ENCODE data around the gene ZNF664. TPM values are rescaled to one million over a fixed set of nuclear protein-coding genes. Genes with fewer than 3 reads are reported as not detected.

Gene ZNF664
- total RNA-seq (2014; rRNA removed; shearing (Covaris generic)) (29.1 and 36.3 TPM in 2 replicates), polyA plus RNA-seq (2016; fragmentation: Nextera tagmentation; extraction: Ambion mirVana) (10.7 and 11.3 TPM in 2 replicates)

GRCh38 chr12:123972457-123973401, at the start of gene ZNF664, which contains the start of gene CCDC92:
TSS of gene ZNF664 (plus strand) at chr12:123973215. CDS start at chr12:124012145, 38,930 bp downstream.
TSS of gene CCDC92 (minus strand) at chr12:123972831. CDS start at chr12:123944305, 28,526 bp downstream.
- Histone ChIP-seq H3K4me3 (peak within 1 kb of the TSS; percentile 86), H3K9ac (peak within 1 kb of the TSS; percentile 82), H3K27me3 (replicated peaks; ENCODE audit: insufficient read depth) (no peaks in the 10 kb centered on the region), H3F3A (ENCODE audit: insufficient read depth) (peaks cover 36% of the 10 kb centered on the region), H3K4me2 (ENCODE audit: unreplicated experiment) (peak within 1 kb of the TSS; percentile 97), H3K9me2 (ENCODE audit: insufficient read depth) (no peaks in the 10 kb centered on the region), H3K27ac (peak within 1 kb of the TSS; percentile 59), H4K20me1 (ENCODE audit: insufficient read depth) (no peaks in the 10 kb centered on the region), H3K9me3 (ENCODE audit: low read depth) (no peaks in the 10 kb centered on the region), H2AFZ (peak within 1 kb of the TSS; percentile 84), H3K4me1 (ENCODE audit: insufficient read depth) (peaks cover 29% of the 10 kb centered on the region), H3K79me2 (ENCODE audit: insufficient read depth) (peaks cover 57% of the 10 kb centered on the region), H3K36me3 (ENCODE audit: low read depth) (no peaks in the 10 kb centered on the region)
- in situ Hi-C loops (cut with MboI) = no loop called here
- peak; percentile 93 for DNase-seq
- TF ChIP-seq EZH2phosphoT487 (IDR thresholded peaks at IDR 0.05; ENCODE audit: insufficient read depth, low read depth) (no peak), EZH2 (IDR thresholded peaks at IDR 0.05; ENCODE audit: insufficient read depth, poor library complexity, severe bottlenecking) (no peak)
- 0 to 1% methylated on average over 1 to 85 of the region's 138 CpGs for WGBS, 2 experiments (ENCODE audit: low coverage in 1 of 2, low lambda C conversion rate in 2 of 2, missing lambda C conversion rate in 2 of 2)

- Histone ChIP-seq H3K4me1 (ENCODE audit: insufficient read depth) (0 out of 2 replicates have a peak, but pooled peaks cover 4% of the 10 kb centered on the region), H3K27me3 (replicated peaks; ENCODE audit: insufficient read depth) (no peaks in the 10 kb centered on the region), H3K9me2 (ENCODE audit: insufficient read depth) (no peaks in the 10 kb centered on the region), H4K20me1 (ENCODE audit: insufficient read depth) (no peaks in the 10 kb centered on the region), H3K27ac (no peak overlapping the region), H3K9me3 (ENCODE audit: low read depth) (no peaks in the 10 kb centered on the region), H3K36me3 (ENCODE audit: low read depth) (no peaks in the 10 kb centered on the region), H3K4me3 (no peak overlapping the region), H3K4me2 (ENCODE audit: unreplicated experiment) (no peak overlapping the region), H2AFZ (no peak overlapping the region), H3K79me2 (ENCODE audit: insufficient read depth) (no peaks in the 10 kb centered on the region), H3K9ac (no peak overlapping the region), H3F3A (ENCODE audit: insufficient read depth) (0 out of 2 replicates have a peak, but pooled peaks cover 4% of the 10 kb centered on the region)
- no peak for TF ChIP-seq EZH2 (IDR thresholded peaks at IDR 0.05; ENCODE audit: insufficient read depth, poor library complexity, severe bottlenecking)
- TF ChIP-seq EZH2phosphoT487 (IDR thresholded peaks at IDR 0.05; ENCODE audit: insufficient read depth, low read depth) = no peak
- 78 to 79% methylated on average over 7 of the region's 7 CpGs for WGBS, 2 experiments (ENCODE audit: low coverage in 1 of 2, low lambda C conversion rate in 2 of 2, missing lambda C conversion rate in 2 of 2)
- in situ Hi-C loops (cut with MboI) = no loop called here
- no peak for DNase-seq
These were observed 49.1 kb upstream of the ZNF664 start for GRCh38 chr12:123923927-123924326.

- H3F3A ChIP-seq (ENCODE audit: insufficient read depth) = 0 out of 2 replicates have a peak, but pooled peaks cover 4% of the 10 kb centered on the region
- H3K9ac ChIP-seq = no peak overlapping the region
- H3K4me3 ChIP-seq = no peak overlapping the region
- no peaks in the 10 kb centered on the region for H4K20me1 ChIP-seq (ENCODE audit: insufficient read depth)
- H3K9me2 ChIP-seq (ENCODE audit: insufficient read depth) = no peaks in the 10 kb centered on the region
- no peak overlapping the region for H3K4me2 ChIP-seq (ENCODE audit: unreplicated experiment)
- no peak for DNase-seq
- H3K27ac ChIP-seq = no peak overlapping the region
- no peaks in the 10 kb centered on the region for H3K9me3 ChIP-seq (ENCODE audit: low read depth)
- 0 out of 2 replicates have a peak, but pooled peaks cover 4% of the 10 kb centered on the region for H3K4me1 ChIP-seq (ENCODE audit: insufficient read depth)
- no peaks in the 10 kb centered on the region for H3K36me3 ChIP-seq (ENCODE audit: low read depth)
- in situ Hi-C loops (cut with MboI) = no loop called here
- H3K79me2 ChIP-seq (ENCODE audit: insufficient read depth) = no peaks in the 10 kb centered on the region
- no peaks in the 10 kb centered on the region for H3K27me3 ChIP-seq (replicated peaks; ENCODE audit: insufficient read depth)
- WGBS, 2 experiments (ENCODE audit: low coverage in 1 of 2, low lambda C conversion rate in 2 of 2, missing lambda C conversion rate in 2 of 2) = 75 to 92% methylated on average over 4 of the region's 4 CpGs
- no peak overlapping the region for H2AFZ ChIP-seq
- TF ChIP-seq EZH2 (IDR thresholded peaks at IDR 0.05; ENCODE audit: insufficient read depth, poor library complexity, severe bottlenecking) (no peak), EZH2phosphoT487 (IDR thresholded peaks at IDR 0.05; ENCODE audit: insufficient read depth, low read depth) (no peak)
These were observed 48.5 kb upstream of the ZNF664 start for GRCh38 chr12:123924539-123924938.

GRCh38 chr12:123928274-123928865, 44.6 kb upstream of the ZNF664 start:
- in situ Hi-C loops (cut with MboI) = no loop called here

More at GRCh38 chr12:123928274-123928865, 44.6 kb upstream of the ZNF664 start:
- no peak for DNase-seq
- Histone ChIP-seq H3K9ac (no peak overlapping the region), H3K27ac (no peak overlapping the region), H4K20me1 (ENCODE audit: insufficient read depth) (no peaks in the 10 kb centered on the region), H3F3A (ENCODE audit: insufficient read depth) (no peaks in the 10 kb centered on the region), H3K4me2 (ENCODE audit: unreplicated experiment) (no peak overlapping the region), H3K27me3 (replicated peaks; ENCODE audit: insufficient read depth) (no peaks in the 10 kb centered on the region), H3K79me2 (ENCODE audit: insufficient read depth) (no peaks in the 10 kb centered on the region), H3K4me3 (no peak overlapping the region), H3K9me2 (ENCODE audit: insufficient read depth) (no peaks in the 10 kb centered on the region), H3K36me3 (ENCODE audit: low read depth) (no peaks in the 10 kb centered on the region), H2AFZ (no peak overlapping the region), H3K9me3 (ENCODE audit: low read depth) (no peaks in the 10 kb centered on the region), H3K4me1 (ENCODE audit: insufficient read depth) (no peaks in the 10 kb centered on the region)
- TF ChIP-seq EZH2phosphoT487 (IDR thresholded peaks at IDR 0.05; ENCODE audit: insufficient read depth, low read depth) (no peak), EZH2 (IDR thresholded peaks at IDR 0.05; ENCODE audit: insufficient read depth, poor library complexity, severe bottlenecking) (no peak)
- 72 to 82% methylated on average over 11 to 15 of the region's 15 CpGs for WGBS, 2 experiments (ENCODE audit: low coverage in 1 of 2, low lambda C conversion rate in 2 of 2, missing lambda C conversion rate in 2 of 2)

All from GM23248 (cell line).